Psoas muscle (tissue), 8 donors: ENCODE measurements around the gene CELF2. TPM values are rescaled to one million over a fixed set of nuclear protein-coding genes. Genes with fewer than 3 reads are reported as not detected.

ENCODE experiments used
- ATAC-seq, 4 donors: fragments of 200-7000 bp; cut with Tn5 transposase; one replicate each; pipeline ENCODE4 v1.9.1; 2020; ENCODE audit warnings: moderate library complexity in 3 of 4, mild to moderate bottlenecking in 2 of 4
- DNase-seq, 2 donors: peaks; one replicate each; pipeline ENCODE4 v3.0.0-alpha.2; 2020
- H3K27ac ChIP-seq: fragments of 200-600 bp; one replicate; pipeline ENCODE4 v1.8.0; 2022
- H3K27me3 ChIP-seq, 3 donors: fragments of 200-600 bp in 1 of 3; one replicate each; pipeline versions ENCODE4 v1.6.1 to v1.8.0; 2013 to 2022; ENCODE audit warnings: low read length in 2 of 3, mild to moderate bottlenecking in 2 of 3, moderate library complexity in 1 of 3; ENCODE audit not compliant: insufficient read depth in 3 of 3
- H3K36me3 ChIP-seq, 2 donors: fragments of 200-600 bp in 1 of 2; one replicate each; pipeline versions ENCODE4 v1.6.1 to v1.8.0; 2013 to 2022; ENCODE audit warnings: low read depth in 1 of 2, mild to moderate bottlenecking in 1 of 2, moderate library complexity in 1 of 2; ENCODE audit not compliant: insufficient read depth in 1 of 2
- H3K4me1 ChIP-seq: fragments of 200-600 bp; one replicate; pipeline ENCODE4 v1.8.0; 2022
- H3K4me3 ChIP-seq: fragments of 200-600 bp; one replicate; pipeline ENCODE4 v1.8.0; 2022; ENCODE audit warnings: mild to moderate bottlenecking
- H3K9me3 ChIP-seq: fragments of 200-600 bp; one replicate; pipeline ENCODE4 v1.8.0; 2022
- whole genome bisulfite sequencing, 3 donors: extraction: QIAGEN DNeasy Blood & Tissue Kit; methylation state at CpG; one replicate each; pipeline versions ENCODE4 v1.1.6 to v1.1.7; 2013; 5-methylcytosine and 5-hydroxymethylcytosine counted together
- intact Hi-C, 2 donors: fragments of 100-400 bp; cut with DNase I; formaldehyde crosslinking; loops; one replicate each; pipeline versions ENCODE4 v1.11.0 to v1.14.2; 2022
- polyA plus RNA-seq, 3 donors: library from polyadenylated mRNA; stranded (reverse); fragments of 200-250 nt; gene quantifications; one replicate each; pipeline ENCODE4 v1.2.3, GENCODE V29; 2013
- total RNA-seq, 4 donors: library from RNA; stranded (reverse); fragmentation: NEBNext Ultra II Directional in 2 of 4; extraction: Animal tissue kit (Norgen Biotek cat#: 25700) in 2 of 4; gene quantifications; one replicate each; pipeline versions ENCODE4 v1.2.1 to v1.2.4, GENCODE V29; 2021 to 2023
- TF ChIP-seq, protein P1 (sequence below): fragments of 200-600 bp; IDR thresholded peaks from one replicate; pipeline ENCODE4 v1.8.0; 2022; ENCODE audit warnings: antibody characterized with exemption
- donor health status: healthy with polysubstance abuse.
- donor health status: DM: no; HTN: no; CAD: no; lungs with moderate emphysema.
- donor health status: Bipolar disorder and iron deficiency.
- donor health status: healthy.
- donor health status: DM: yes; HTN: yes; CAD: no.
- donor health status: DM: no; HTN: no; CAD: no.
- donor health status: DM: no; HTN: no; CAD: no.
- donor health status: DM: yes; HTN: yes; CAD: no.

Gene CELF2
- total and polyA plus RNA-seq, 7 donors = 9.8 to 47.8 (median 29.0) TPM

DNA sequence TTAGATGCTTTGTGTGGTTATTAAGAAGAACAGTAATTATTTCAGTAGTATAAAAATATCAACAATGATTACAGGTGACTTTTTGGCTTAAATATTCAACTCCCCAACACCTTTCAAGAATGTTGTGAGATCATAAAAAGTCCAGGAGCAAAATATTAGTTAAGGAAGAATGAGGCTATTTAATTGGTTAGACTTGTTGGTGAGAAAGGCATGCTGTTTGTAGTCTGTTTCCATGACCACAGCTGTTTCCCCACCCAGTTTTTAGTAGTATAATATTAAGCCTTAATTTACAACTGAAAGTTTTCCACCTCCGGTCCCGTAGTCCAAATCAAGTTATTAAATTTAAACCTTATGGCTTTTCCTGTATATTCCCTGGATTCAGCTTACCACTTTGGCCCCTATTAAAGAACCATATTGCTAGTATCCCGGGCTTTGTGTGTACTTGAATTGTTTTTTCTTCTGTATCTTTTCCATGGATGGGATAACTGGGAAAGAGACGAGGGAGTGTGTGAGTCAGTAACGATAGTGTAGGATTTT lies 133.3 kb downstream of the CELF2 start:
- no peak overlapping the region for H3K4me3 ChIP-seq
- H3K36me3 ChIP-seq = no peaks in the 10 kb centered on the region
- ATAC-seq (no peak), DNase-seq (no peak)
- no peaks in the 10 kb centered on the region for H3K27me3 ChIP-seq
- 49 to 68% (median 52%) methylated on average over 5 of the region's 5 CpGs for WGBS, 3 donors
- H3K4me1 ChIP-seq = peaks cover 75% of the 10 kb centered on the region
- no peak overlapping the region for H3K27ac ChIP-seq
- H3K9me3 ChIP-seq = no peaks in the 10 kb centered on the region
- TF ChIP-seq, protein P1, sequence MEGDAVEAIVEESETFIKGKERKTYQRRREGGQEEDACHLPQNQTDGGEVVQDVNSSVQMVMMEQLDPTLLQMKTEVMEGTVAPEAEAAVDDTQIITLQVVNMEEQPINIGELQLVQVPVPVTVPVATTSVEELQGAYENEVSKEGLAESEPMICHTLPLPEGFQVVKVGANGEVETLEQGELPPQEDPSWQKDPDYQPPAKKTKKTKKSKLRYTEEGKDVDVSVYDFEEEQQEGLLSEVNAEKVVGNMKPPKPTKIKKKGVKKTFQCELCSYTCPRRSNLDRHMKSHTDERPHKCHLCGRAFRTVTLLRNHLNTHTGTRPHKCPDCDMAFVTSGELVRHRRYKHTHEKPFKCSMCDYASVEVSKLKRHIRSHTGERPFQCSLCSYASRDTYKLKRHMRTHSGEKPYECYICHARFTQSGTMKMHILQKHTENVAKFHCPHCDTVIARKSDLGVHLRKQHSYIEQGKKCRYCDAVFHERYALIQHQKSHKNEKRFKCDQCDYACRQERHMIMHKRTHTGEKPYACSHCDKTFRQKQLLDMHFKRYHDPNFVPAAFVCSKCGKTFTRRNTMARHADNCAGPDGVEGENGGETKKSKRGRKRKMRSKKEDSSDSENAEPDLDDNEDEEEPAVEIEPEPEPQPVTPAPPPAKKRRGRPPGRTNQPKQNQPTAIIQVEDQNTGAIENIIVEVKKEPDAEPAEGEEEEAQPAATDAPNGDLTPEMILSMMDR = no peak
- intact Hi-C loops = no loop called here

DNA sequence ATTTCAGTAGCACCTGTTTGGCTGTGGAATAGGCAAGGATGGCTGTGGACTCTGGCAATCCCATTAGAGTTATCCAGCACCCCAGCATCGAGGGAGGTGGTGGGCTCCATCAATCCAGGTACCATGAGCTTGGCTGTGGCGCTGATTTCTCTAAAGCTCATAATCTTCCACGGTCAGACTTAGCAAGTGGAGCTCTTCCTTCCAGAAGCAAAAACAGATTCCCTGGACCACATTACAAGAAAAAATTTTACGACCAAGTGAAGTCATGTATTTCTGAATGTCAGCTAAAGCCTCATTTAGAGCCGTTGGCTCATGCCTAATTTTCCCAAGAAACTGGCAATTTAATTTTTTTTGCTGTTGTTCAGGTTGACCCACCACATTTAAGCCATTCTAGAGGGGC lies 135.1 kb downstream of the CELF2 start:
- Histone ChIP-seq H3K4me3 (no peak overlapping the region), H3K36me3 (no peaks in the 10 kb centered on the region), H3K9me3 (no peaks in the 10 kb centered on the region), H3K4me1 (peaks cover 57% of the 10 kb centered on the region), H3K27ac (no peak overlapping the region), H3K27me3 (no peaks in the 10 kb centered on the region)
- WGBS, 3 donors = 42 to 78% (median 59%) methylated on average over 5 of the region's 5 CpGs
- TF ChIP-seq, protein P1 = no peak
- DNase-seq = no peak
- intact Hi-C loops = no loop called here
- no peak for ATAC-seq

DNA sequence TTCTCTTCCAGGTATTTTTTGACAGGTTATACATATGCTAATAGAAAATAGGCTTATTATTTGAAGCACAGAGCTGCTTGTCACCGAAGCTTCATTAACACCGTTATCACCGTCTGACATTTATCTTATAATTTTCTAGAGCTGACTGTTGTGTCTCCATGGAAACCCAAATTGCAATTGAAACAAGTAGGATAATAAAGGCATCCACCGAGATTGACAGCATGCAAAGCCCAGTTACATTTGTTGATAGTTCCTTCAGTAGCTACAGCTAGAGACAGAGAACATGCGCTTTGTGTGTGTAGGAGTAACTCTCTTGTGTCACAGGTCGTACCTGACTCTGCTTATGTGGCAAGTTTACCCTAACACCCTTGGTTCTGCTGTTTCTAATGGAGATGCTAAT lies 135.6 kb downstream of the CELF2 start:
- no peaks in the 10 kb centered on the region for H3K9me3 ChIP-seq
- DNase-seq (no peak), ATAC-seq (no peak)
- H3K27me3 ChIP-seq = no peaks in the 10 kb centered on the region
- no peaks in the 10 kb centered on the region for H3K36me3 ChIP-seq
- H3K4me3 ChIP-seq = no peak overlapping the region
- TF ChIP-seq, protein P1 = no peak
- intact Hi-C loops = no loop called here
- peaks cover 52% of the 10 kb centered on the region for H3K4me1 ChIP-seq
- no peak overlapping the region for H3K27ac ChIP-seq
- 87 to 90% (median 88%) methylated on average over 6 of the region's 6 CpGs for WGBS, 3 donors

DNA sequence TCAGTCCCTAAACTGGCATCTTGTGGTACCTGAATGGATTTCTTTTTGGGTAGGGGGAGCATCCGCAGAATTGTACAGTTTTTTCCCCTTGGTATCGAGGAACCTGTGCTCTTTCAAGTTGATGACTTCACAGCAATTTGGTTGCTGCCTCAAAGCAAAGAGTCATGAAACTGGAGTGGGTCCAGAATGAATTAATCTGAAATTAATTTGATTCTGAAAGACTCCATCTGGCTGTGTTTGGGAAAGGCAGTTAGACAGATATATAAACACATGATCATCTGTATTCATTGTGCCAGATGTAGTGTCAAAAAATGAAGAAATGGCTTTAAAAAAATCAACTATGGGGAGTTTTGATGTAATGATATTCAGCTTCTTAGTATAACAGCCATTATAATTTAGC lies 136.1 kb downstream of the CELF2 start:
- WGBS, 3 donors = 94 to 97% (median 96%) methylated on average over 2 of the region's 2 CpGs
- intact Hi-C loops = no loop called here
- H3K27me3 ChIP-seq = no peaks in the 10 kb centered on the region
- no peak overlapping the region for H3K27ac ChIP-seq
- ATAC-seq = no peak
- H3K4me3 ChIP-seq = no peak overlapping the region
- H3K4me1 ChIP-seq = peaks cover 47% of the 10 kb centered on the region
- TF ChIP-seq, protein P1 = no peak
- H3K36me3 ChIP-seq = no peaks in the 10 kb centered on the region
- no peak for DNase-seq
- no peaks in the 10 kb centered on the region for H3K9me3 ChIP-seq

DNA sequence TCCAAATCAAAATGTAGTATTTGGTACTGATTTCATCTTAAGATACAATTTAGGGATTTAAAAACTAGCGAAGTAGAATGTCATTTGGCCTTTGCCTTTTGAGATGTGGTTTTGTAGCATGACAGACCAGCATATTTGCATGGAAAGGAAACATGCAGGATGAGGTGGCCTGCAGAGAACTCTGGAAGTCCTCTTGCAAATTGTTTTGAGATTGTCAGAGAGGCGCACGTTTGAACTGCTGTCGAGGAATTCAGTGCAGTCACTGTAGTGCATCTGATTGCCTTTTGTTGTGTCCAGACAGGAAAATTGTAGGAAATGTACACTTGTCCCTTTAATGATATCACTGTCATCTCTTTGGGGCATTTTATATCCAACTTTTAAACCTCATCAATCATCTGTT lies 136.7 kb downstream of the CELF2 start:
- intact Hi-C loops = no loop called here
- H3K27me3 ChIP-seq = no peaks in the 10 kb centered on the region
- H3K36me3 ChIP-seq = no peaks in the 10 kb centered on the region
- peaks cover 41% of the 10 kb centered on the region for H3K4me1 ChIP-seq
- TF ChIP-seq, protein P1 = no peak
- DNase-seq (no peak), ATAC-seq (no peak)
- H3K4me3 ChIP-seq = no peak overlapping the region
- H3K27ac ChIP-seq = no peak overlapping the region
- H3K9me3 ChIP-seq = no peaks in the 10 kb centered on the region
- WGBS, 3 donors = 62 to 70% (median 68%) methylated on average over 4 of the region's 4 CpGs
